GM19099 (cell line): ENCODE data around the gene ZNG1F.
"Not testable (repeated sequence)": the region's sequence is repeated elsewhere in the genome, so short reads cannot be mapped to it uniquely, and the experiment has no call there.

ENCODE experiments used
- POLR2A ChIP-seq: IDR thresholded peaks from 3 replicates; pipeline ENCODE4 v1.6.1; 2011; ENCODE audit warnings: low read depth; ENCODE audit not compliant: insufficient read length; ENCODE audit errors: extremely low read depth

Gene ZNG1F

GRCh38 chr9:41189217-41189616 is at the start of gene ZNG1F:
ZNG1F (minus strand) TSS chr9:41189317; CDS start chr9:41189258, 59 bp downstream.
- TF ChIP-seq POLR2A = not testable (repeated sequence)

DNA sequence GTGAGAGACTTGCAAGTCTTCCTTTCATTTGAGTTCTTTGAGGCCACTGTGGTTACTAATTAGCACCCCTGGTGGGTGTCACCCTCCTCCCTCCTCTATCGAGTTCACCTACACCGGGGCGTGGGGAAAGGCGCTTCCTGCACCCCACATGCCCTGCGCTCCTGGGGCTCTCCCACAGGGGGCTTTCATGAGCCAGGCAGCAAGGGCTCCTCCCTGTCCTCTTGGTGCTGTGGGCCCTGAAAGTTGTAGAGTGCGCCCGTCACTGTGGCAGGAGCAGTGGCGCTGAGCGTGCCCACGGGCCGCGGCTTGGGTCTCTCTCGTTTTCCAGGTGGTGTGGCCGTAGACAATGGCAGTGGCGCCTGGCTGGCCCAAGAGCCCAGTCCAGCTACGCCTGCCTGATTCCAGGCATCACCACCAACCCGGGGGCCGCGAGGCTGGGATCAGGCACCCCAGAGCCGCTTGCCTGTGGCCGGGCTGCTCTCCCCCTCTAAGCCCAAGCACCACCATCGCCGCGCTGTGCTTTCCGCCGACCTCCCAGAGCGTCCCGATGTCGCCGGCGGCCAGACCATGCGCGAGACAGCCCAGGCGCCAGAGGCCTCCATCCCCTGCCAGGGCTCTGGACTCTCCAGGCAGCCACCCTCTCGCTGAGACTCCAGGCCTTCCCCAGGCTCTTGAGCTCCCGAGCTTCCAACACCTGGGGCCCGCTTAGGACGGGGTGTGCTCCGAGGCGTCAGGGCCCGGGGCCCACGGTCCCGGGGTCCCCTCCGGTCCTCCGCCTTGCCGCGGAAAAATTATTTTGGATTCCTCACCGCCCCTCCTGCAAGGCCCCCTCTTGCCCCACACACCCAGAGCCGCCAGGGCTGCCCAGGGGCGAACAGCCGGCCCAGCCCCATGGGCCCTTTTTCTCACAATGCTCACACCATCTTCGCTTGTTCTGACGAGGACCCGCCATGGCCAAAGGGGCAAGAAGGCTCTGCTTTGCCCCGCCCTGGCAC is 46.0 kb upstream of the ZNG1F start:
- TF ChIP-seq POLR2A = peak; percentile 22

DNA sequence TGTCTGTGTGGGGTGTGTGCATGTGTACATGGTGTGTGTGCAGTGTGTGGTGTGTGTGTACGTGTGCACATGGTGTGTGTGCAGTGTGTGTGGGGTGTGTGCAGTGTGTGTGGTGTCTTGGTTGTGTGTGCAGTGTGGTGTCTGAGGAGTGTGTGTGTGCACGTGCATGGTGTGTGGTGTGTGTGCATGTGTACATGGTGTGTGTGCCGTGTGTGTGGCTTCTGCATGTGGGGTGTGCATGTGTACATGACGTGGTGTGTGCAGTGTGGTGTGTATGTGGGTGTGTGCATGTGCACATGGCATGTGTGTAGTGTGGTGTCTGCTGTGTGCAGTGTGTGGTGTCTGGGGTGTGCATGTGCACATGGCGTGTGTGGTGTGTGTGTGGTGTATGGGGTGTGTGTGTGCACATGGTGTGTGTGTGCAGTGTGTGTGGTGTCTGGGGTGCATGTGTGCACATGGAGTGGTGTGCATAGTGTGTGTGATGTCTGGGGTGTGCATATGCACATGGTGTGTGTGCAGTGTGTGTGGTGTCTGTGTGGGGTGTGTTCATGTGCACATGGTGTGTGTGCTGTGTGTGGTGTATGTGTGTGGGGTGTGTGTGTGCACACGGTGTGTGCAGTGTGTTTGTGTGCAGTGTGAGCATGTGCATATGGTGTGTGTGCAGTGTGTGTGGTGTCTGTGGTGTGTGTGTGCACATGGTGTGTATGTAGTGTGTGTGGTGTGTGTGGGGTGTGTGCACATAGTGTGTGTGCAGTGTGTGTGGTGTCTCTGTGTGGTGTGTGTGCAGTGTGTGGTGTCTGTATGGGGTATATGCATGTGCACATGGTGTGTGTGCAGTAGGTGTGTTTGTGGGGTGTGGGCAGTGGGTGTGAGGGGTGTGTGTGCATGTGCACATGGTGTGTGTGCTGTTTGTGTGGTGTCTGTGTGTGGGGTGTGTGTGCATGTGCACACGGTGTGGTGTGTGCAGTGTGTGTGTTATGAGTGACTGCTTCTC is 40.6 kb upstream of the ZNG1F start:
- no peak for TF ChIP-seq POLR2A

- TF ChIP-seq POLR2A = not testable (repeated sequence)
These were observed 60.5 kb downstream of the ZNG1F start, which contains the start of gene FOXD4L6 for GRCh38 chr9:41128581-41128980. FOXD4L6 (minus strand) TSS chr9:41128681; CDS start chr9:41128383, 298 bp downstream.
